GM12874 (cell line): Measurements from ENCODE around the gene BCAS3.

Experiments
- CTCF ChIP-seq: IDR thresholded peaks from 2 replicates; pipeline ENCODE4 v1.5.1; 2011; ENCODE audit warnings: low read depth, mild to moderate bottlenecking, control low read depth, low read length, moderate library complexity; ENCODE audit not compliant: insufficient read depth

Gene BCAS3

DNA sequence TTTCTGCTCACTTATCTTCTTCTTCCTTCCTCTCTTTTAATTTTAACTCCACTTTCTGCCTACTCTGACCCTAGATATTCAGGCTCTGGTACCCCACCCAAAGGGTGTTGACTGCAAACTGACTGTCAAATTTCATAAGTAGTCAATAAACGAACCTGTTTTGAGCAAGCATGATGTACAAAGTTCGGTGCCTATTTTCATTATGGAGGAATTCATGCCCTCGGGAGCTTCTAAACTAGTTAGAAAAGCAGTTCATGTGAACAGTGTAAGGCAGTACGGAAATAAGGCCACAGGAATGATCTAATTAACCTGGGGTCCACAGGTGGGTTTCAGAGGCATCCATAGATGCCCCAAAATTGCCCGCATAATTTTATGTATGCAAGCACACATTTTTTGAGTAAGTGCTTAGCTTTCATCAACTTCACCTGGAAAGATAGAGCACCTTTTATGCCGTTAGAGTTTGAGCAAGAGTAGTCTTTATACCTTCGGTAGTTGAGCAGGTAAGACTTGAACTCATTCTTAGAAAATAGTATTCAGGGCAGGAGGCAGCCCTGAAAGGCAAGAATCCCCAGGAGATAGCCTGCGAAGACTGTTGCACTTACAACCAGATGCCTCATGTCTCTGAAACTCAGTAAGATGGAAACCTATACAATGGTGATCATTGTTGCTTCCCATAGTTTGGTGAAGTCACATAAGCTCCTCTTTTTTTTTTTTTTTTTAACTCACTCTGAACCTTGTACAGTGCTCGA lies 685.4 kb downstream of the BCAS3 start:
- no peak for TF ChIP-seq CTCF

GRCh38 chr17:61363601-61364462 lies 686.2 kb downstream of the BCAS3 start:
- no peak for TF ChIP-seq CTCF

- TF ChIP-seq CTCF: no peak
Measured at GRCh38 chr17:61364463-61364846, 686.8 kb downstream of the BCAS3 start.

GRCh38 chr17:61366076-61366714 lies 688.5 kb downstream of the BCAS3 start:
- no peak for TF ChIP-seq CTCF

DNA sequence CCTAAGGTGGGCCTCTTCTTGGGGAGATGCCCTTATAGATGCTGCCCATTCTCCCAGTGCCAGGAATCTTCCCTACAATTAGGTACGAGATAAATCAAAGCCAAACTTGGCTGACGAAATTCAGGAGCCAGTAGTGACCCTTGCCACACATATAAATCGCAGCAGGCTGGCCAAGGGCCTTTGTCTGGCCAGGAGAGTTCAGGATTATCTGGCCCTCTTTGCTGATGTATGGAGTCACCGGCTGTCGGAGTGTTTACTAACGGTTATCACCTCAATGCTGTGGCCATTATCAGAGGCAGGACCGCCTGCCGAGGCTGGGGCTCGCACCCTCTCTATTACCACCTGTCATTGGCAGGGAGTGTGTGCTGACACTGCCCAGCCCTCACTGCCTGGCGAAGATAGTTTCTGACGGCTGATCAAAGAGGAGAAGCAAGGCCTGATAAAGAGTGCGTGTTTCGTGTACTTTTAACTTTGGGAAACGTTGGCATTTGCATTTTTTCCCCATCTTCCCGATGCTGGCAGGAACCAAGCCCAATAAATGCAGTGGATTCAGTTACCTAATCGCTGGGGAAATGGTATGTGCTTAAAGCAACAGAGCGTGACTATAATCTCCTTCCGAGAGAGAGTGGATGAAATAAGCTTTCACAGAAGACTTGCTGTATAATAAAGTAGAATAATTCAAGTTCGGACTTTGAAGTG lies 689.2 kb downstream of the BCAS3 start:
- TF ChIP-seq CTCF: no peak

DNA sequence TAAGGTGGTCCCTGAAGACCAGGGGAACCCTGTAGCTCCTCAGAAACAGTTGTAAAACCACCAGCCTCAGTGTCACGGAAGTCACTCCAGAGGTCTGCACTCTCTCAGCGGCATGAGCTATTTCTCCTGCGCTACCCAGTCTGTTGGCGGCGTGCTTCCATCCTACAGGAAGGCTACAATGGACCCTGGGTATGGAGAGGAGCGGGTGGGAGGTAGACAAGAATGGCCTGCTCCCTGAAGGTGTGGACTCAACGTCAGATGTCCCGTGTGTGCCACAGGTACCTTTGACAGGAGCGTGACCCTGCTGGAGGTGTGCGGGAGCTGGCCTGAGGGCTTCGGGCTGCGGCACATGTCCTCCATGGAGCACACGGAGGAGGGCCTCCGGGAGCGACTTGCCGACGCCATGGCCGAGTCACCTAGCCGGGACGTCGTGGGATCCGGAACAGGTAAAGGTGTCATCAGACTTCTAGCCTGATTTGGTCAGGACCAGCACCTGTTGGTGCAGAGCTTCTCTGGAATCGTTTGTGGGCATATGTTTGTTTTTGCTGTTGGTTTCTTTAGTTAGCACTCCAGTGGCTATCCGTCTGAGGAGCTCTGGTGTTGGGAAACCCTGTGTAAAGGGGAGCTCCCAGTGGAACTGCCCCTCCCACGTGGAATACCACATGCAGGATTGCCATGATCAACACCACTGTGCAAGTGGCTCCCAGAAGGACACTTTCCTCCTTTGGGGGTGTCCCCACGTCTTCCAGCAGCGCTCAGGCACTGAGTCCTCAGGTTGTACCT lies 690.6 kb downstream of the BCAS3 start:
- no peak for TF ChIP-seq CTCF
